ENCODE results near the gene SUCLA2. TPM values are rescaled to one million over a fixed set of nuclear protein-coding genes. Genes with fewer than 3 reads are reported as not detected.
"Not testable (repeated sequence)": the region's sequence is repeated elsewhere in the genome, so short reads cannot be mapped to it uniquely, and the experiment has no call there.

The SUCLA2 gene
- total RNA-seq, 1 donor from 2014 or later: 41.7 TPM

DNA sequence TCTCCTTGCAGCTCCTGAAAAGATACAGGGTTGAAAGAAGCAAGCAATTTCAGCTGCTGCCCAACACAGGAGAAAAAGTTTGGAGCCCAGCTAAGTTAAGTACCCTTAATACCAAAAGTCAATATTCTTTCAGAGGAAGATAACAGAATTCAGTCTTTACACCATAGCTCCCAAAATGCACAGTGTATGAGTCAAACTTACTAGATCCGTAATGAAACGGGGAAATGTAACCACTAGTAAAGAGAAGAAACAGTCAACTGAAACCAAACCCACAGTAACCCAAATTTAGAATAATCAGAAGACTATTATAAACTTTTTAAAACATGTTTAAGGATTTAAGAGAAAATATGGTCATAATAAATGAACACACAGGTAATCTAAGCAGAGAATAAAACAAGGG, 45.2 kb downstream of the SUCLA2 start:
- Histone ChIP-seq H3K9ac (ENCODE audit: low read length) (no peak overlapping the region), H3K79me2 (ENCODE audit: insufficient read depth, low read length) (no peaks in the 10 kb centered on the region), H2AFZ (ENCODE audit: low read depth, low read length) (no peak overlapping the region), H3K36me3 (ENCODE audit: insufficient read depth, low read length) (peaks cover 17% of the 10 kb centered on the region), H4K20me1 (ENCODE audit: insufficient read depth, low read length) (no peaks in the 10 kb centered on the region), H3K4me2 (ENCODE audit: low read length) (no peak overlapping the region), H3K27me3 (ENCODE audit: insufficient read depth, low read length) (no peaks in the 10 kb centered on the region), H3K9me3 (ENCODE audit: insufficient read depth, low read depth, low read length) (peaks cover 15% of the 10 kb centered on the region), H3K27ac (ENCODE audit: low read depth, low read length) (no peak overlapping the region), H3K4me3 (ENCODE audit: insufficient read depth, low read depth, low read length) (no peak overlapping the region), H3K4me1 (ENCODE audit: insufficient read depth, low read length) (no peaks in the 10 kb centered on the region)
- Mint-ChIP-seq H3K9me3 (ENCODE audit: unreplicated experiment) (peaks cover 16% of the 10 kb centered on the region), H3K36me3 (ENCODE audit: low read depth, unreplicated experiment) (peaks cover 39% of the 10 kb centered on the region), H3K27me3 (ENCODE audit: low read depth, unreplicated experiment) (no peaks in the 10 kb centered on the region), H3K4me3 (ENCODE audit: unreplicated experiment) (no peak overlapping the region), H3K4me1 (ENCODE audit: low read depth, unreplicated experiment) (no peaks in the 10 kb centered on the region), H3K27ac (ENCODE audit: unreplicated experiment) (no peak overlapping the region)
- TF ChIP-seq EZH2 (IDR thresholded peaks at IDR 0.05; ENCODE audit: insufficient read depth, low read length) (no peak), CTCF (IDR thresholded peaks at IDR 0.05; ENCODE audit: insufficient read depth, low read depth, low read length) (no peak)
- DNase-seq (ENCODE audit: low read depth) (no peak), FAIRE-seq (no peak)

- no peak overlapping the region for H3K27ac ChIP-seq (ENCODE audit: low read depth, low read length)
- peaks cover 9% of the 10 kb centered on the region for H3K36me3 ChIP-seq (ENCODE audit: insufficient read depth, low read length)
- Mint-ChIP-seq H3K4me1 (ENCODE audit: low read depth, unreplicated experiment) (peaks cover 6% of the 10 kb centered on the region), H3K27me3 (ENCODE audit: low read depth, unreplicated experiment) (no peaks in the 10 kb centered on the region), H3K4me3 (ENCODE audit: unreplicated experiment) (no peak overlapping the region), H3K9me3 (ENCODE audit: unreplicated experiment) (no peaks in the 10 kb centered on the region), H3K27ac (ENCODE audit: unreplicated experiment) (no peak overlapping the region), H3K36me3 (ENCODE audit: low read depth, unreplicated experiment) (peaks cover 3% of the 10 kb centered on the region)
- H3K79me2 ChIP-seq (ENCODE audit: insufficient read depth, low read length): no peaks in the 10 kb centered on the region
- H4K20me1 ChIP-seq (ENCODE audit: insufficient read depth, low read length): no peaks in the 10 kb centered on the region
- H3K4me2 ChIP-seq (ENCODE audit: low read length): no peak overlapping the region
- FAIRE-seq (no peak), DNase-seq (ENCODE audit: low read depth) (no peak)
- no peak overlapping the region for H3K4me3 ChIP-seq (ENCODE audit: insufficient read depth, low read depth, low read length)
- no peaks in the 10 kb centered on the region for H3K9me3 ChIP-seq (ENCODE audit: insufficient read depth, low read depth, low read length)
- no peaks in the 10 kb centered on the region for H3K27me3 ChIP-seq (ENCODE audit: insufficient read depth, low read length)
- no peak for TF ChIP-seq CTCF (IDR thresholded peaks at IDR 0.05; ENCODE audit: insufficient read depth, low read depth, low read length)
- no peak for TF ChIP-seq EZH2 (IDR thresholded peaks at IDR 0.05; ENCODE audit: insufficient read depth, low read length)
- no peak overlapping the region for H2AFZ ChIP-seq (ENCODE audit: low read depth, low read length)
- no peak overlapping the region for H3K9ac ChIP-seq (ENCODE audit: low read length)
- H3K4me1 ChIP-seq (ENCODE audit: insufficient read depth, low read length): no peaks in the 10 kb centered on the region
Measured at GRCh38 chr13:47949799-47950198, 51.3 kb downstream of the SUCLA2 start.

GRCh38 chr13:47945738-47946137, 55.3 kb downstream of the SUCLA2 start:
- no peaks in the 10 kb centered on the region for H3K9me3 ChIP-seq (ENCODE audit: insufficient read depth, low read depth, low read length)
- no peaks in the 10 kb centered on the region for H3K79me2 ChIP-seq (ENCODE audit: insufficient read depth, low read length)
- no peaks in the 10 kb centered on the region for H3K27me3 Mint-ChIP-seq (ENCODE audit: low read depth, unreplicated experiment)
- no peak overlapping the region for H3K4me3 ChIP-seq (ENCODE audit: insufficient read depth, low read depth, low read length)
- FAIRE-seq (peak; percentile 94), DNase-seq (ENCODE audit: low read depth) (peak; percentile 65)
- no peak overlapping the region for H3K4me3 Mint-ChIP-seq (ENCODE audit: unreplicated experiment)
- peak overlapping the region; percentile 13 for H3K27ac Mint-ChIP-seq (ENCODE audit: unreplicated experiment)
- H3K36me3 ChIP-seq (ENCODE audit: insufficient read depth, low read length): peaks cover 11% of the 10 kb centered on the region
- no peak overlapping the region for H3K9ac ChIP-seq (ENCODE audit: low read length)
- no peak overlapping the region for H3K27ac ChIP-seq (ENCODE audit: low read depth, low read length)
- H2AFZ ChIP-seq (ENCODE audit: low read depth, low read length): no peak overlapping the region
- H3K4me1 ChIP-seq (ENCODE audit: insufficient read depth, low read length): no peaks in the 10 kb centered on the region
- H3K4me2 ChIP-seq (ENCODE audit: low read length): no peak overlapping the region
- H3K27me3 ChIP-seq (ENCODE audit: insufficient read depth, low read length): no peaks in the 10 kb centered on the region
- peaks cover 6% of the 10 kb centered on the region for H3K4me1 Mint-ChIP-seq (ENCODE audit: low read depth, unreplicated experiment)
- TF ChIP-seq EZH2 (IDR thresholded peaks at IDR 0.05; ENCODE audit: insufficient read depth, low read length) (no peak), CTCF (IDR thresholded peaks at IDR 0.05; ENCODE audit: insufficient read depth, low read depth, low read length) (no peak)
- H4K20me1 ChIP-seq (ENCODE audit: insufficient read depth, low read length): no peaks in the 10 kb centered on the region
- H3K36me3 Mint-ChIP-seq (ENCODE audit: low read depth, unreplicated experiment): peaks cover 10% of the 10 kb centered on the region
- no peaks in the 10 kb centered on the region for H3K9me3 Mint-ChIP-seq (ENCODE audit: unreplicated experiment)

DNA sequence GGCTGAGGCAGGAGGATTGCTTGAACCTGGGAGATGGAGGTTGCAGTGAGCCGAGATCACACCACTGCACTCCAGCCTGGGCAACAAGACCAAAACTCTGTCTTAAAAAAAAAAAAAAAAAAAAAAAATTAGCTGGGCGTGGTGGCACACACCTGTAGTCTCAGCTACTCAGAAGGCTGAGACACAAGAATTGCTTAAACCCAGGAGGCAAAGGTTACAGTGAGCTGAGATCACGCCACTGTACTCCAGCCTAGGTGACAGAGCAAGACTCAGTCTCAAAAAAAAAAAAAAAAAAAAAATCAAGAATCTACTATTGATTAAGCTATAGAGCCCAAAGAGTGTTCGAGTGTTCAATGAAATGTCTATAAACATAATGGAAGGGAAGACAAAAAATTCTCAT, 55.9 kb downstream of the SUCLA2 start:
- not testable (repeated sequence) for FAIRE-seq

More for the DNA sequence above, 55.9 kb downstream of the SUCLA2 start:
- not testable (repeated sequence) for H3K4me2 ChIP-seq (ENCODE audit: low read length); H2AFZ ChIP-seq (ENCODE audit: low read depth, low read length); H3K4me1 ChIP-seq (ENCODE audit: insufficient read depth, low read length); H3K9ac ChIP-seq (ENCODE audit: low read length); H3K27me3 Mint-ChIP-seq (ENCODE audit: low read depth, unreplicated experiment); H3K27ac ChIP-seq (ENCODE audit: low read depth, low read length); H3K9me3 ChIP-seq (ENCODE audit: insufficient read depth, low read depth, low read length); H3K4me1 Mint-ChIP-seq (ENCODE audit: low read depth, unreplicated experiment); H3K4me3 Mint-ChIP-seq (ENCODE audit: unreplicated experiment); DNase-seq (ENCODE audit: low read depth); H4K20me1 ChIP-seq (ENCODE audit: insufficient read depth, low read length); H3K4me3 ChIP-seq (ENCODE audit: insufficient read depth, low read depth, low read length); H3K27me3 ChIP-seq (ENCODE audit: insufficient read depth, low read length); H3K79me2 ChIP-seq (ENCODE audit: insufficient read depth, low read length); H3K9me3 Mint-ChIP-seq (ENCODE audit: unreplicated experiment)
- peak overlapping the region; percentile 13 for H3K27ac Mint-ChIP-seq (ENCODE audit: unreplicated experiment)
- peaks cover 11% of the 10 kb centered on the region for H3K36me3 ChIP-seq (ENCODE audit: insufficient read depth, low read length)
- peaks cover 10% of the 10 kb centered on the region for H3K36me3 Mint-ChIP-seq (ENCODE audit: low read depth, unreplicated experiment)

Measured in astrocyte (in vitro differentiated cells and primary cell).